NCI-H1436 treated with DMSO at 0.1 percent for 48 hours (cell line): Measurements from ENCODE around the gene SUPT3H.
"Not testable (repeated sequence)": the region's sequence is repeated elsewhere in the genome, so short reads cannot be mapped to it uniquely, and the experiment has no call there.

ENCODE experiments used
- DNase-seq: peaks from one replicate; lab custom pipeline; 2025; lab: John Stamatoyannopoulos, UW

Gene SUPT3H

DNA sequence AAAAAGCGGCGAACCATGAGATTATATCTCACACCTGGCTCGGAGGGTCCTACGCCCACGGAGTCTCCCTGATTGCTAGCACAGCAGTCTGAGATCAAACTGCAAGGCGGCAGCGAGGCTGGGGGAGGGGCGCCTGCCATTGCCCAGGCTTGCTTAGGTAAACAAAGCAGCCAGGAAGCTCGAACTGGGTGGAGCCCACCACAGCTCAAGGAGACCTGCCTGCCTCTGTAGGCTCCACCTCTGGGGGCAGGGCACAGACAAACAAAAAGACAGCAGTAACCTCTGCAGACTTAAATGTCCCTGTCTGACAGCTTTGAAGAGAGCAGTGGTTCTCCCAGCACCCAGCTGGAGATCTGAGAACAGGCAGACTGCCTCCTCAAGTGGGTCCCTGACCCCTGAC, 201.4 kb downstream of the SUPT3H start:
- DNase-seq: not testable (repeated sequence)

- no peak for DNase-seq
Measured at GRCh38 chr6:45175272-45175671, 202.5 kb downstream of the SUPT3H start.

DNA sequence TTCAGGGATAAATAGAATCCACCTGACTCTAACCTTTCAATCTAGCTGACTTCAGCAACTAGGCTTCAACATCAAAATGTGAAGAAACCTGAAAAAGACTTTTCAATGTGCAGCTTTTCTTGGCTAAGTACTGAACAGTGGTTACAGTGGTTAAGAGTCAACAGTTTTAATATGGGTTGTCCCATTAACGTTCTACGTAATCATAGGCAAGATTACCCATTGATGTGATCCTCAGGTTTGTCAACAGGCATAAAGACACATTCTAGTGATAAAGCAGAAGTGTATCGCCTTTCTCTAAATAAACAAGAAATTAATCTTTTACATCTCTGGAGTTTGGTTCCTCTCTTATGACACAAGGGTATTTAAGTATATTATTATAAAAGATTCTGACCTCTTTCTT, 203.7 kb downstream of the SUPT3H start:
- DNase-seq: no peak

DNA sequence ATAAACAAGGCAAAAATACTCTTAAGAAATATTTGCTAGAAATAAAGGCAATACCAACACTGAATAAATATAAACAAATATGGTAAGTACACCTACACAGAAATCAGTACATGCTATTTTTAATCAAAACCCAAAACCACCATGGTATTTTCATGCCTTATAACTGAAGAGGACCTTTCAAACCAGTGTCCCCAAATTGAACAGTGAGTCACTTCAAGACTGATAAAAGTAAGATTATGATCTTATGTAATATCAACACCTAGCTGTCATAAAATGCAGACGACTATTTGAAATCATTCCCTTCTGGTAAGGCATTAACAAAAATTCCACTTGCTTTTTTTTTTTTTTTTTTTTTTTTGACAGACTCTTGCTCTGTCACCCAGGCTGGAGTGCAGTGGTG, 206.4 kb downstream of the SUPT3H start:
- no peak for DNase-seq

- no peak for DNase-seq
Measured at GRCh38 chr6:45170309-45170708, 207.4 kb downstream of the SUPT3H start.

GRCh38 chr6:45169815-45170214, 207.9 kb downstream of the SUPT3H start:
- no peak for DNase-seq

GRCh38 chr6:45163952-45164766, 213.6 kb downstream of the SUPT3H start:
- no peak for DNase-seq

DNA sequence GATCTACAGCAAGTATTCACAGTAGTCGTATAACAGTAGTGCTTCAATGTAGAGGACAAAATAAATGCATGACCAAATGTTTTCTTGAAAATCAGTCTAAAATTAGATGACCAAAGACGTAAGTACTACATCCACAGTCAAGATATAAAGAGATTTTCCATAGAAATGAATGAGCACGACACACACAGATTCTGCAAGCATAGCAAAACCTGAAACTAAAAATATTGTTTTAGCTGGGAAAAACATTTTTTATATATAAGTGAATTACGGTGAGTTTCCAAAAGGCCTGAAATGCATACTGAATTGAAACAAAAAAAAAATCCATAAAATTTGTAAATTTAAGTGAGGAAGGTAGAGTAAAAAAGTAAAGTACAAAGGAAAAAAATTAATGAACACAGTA, 217.4 kb downstream of the SUPT3H start:
- no peak for DNase-seq

DNA sequence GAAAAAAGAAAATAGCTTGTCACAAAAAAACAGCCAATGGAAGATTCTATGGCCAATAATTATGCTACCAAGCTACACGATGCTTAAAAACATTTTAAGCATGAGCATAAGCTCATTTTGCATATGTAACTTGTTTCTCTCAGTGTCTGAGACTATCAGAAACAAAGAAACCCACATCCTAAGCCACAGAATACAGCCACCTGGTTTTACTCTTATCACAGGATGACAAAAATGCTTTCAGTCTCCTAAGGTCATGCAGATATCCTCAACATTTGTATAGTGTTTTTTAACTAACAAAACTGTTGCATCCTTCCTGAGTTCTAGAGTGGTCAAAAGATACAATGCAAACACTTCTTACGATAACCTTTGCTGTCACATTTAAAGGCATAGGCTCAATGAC, 221.7 kb downstream of the SUPT3H start:
- no peak for DNase-seq

DNA sequence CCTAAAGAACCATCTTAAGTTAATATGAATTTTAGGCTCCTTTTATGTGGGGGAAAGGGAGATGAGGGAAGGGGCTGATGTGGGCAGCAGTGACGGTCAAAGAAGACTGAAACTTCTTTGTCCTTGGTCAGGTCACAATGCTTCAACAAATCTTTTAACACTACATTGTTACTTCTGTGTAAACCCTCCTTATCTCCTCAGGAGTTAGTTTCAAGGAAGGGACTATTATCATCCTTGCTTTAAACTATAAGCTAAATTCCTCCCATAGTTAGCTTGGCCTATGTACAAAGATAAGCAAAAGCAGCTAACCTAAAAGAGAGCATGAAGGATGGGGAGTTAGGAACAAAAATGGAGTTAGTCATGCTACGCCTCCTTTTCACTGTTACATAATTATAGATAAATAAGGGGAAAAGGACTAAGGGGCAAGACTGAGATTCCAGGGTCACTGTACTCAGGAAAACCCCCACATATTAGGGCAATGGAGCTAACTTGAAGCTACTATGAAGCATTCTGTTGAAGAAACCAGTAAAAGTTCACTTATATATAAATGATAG, 222.3 kb downstream of the SUPT3H start:
- no peak for DNase-seq

DNA sequence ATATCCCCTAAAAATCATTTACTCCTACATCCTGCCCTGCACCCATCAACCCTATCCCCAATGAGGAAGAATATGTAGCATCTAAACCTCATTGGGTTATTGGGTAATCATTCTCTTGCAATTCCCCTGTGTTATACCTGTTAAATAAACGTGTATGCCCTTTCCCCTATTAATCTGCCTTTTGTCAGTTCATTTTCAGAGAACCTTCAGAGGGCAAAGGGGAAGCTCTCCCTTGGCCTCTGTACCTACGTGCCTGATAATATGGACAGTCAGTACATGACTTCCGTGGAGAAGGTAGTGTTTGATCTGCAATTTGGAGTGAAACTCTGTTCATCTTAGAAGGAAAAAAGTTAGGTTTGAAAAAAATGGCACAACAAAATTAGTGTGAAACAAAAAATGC, 223.1 kb downstream of the SUPT3H start:
- DNase-seq: no peak

GRCh38 chr6:45148711-45149341, 228.9 kb downstream of the SUPT3H start:
- DNase-seq: no peak

DNA sequence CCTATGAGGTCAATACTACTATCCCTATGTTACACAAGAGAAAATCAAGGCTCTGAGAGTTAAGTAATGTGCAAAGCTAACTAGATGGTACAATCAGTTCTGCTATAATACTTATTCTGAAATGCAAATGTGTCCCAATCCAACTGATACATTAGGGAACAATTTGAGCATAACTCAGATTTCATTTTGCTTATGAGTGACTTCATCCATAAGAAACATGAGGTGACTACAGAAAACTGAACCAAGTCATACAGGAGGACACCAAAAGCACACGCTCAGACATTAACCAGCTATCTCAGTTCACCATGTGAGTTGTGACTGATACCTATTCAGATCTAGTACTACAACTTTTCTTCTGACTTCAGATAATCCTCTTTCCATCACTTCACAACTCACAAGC, 229.5 kb downstream of the SUPT3H start:
- no peak for DNase-seq

DNA sequence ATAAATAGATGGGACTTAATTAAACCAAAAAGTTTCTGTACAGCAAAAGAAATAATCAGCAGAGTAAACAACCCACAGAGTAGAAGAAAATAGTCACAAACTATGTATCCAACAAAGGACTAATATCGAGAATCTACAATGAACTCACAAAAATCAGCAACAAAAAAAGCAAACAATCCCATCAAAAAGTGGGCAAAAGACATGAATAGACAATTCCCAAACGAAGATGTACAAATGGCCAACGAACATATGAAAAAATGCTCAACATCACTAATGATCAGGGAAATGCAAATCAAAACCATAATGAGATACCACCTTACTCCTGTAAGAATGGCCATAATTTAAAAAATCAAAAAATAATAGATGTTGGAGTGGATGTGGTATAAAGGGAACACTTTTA, 232.1 kb downstream of the SUPT3H start:
- DNase-seq: not testable (repeated sequence)

DNA sequence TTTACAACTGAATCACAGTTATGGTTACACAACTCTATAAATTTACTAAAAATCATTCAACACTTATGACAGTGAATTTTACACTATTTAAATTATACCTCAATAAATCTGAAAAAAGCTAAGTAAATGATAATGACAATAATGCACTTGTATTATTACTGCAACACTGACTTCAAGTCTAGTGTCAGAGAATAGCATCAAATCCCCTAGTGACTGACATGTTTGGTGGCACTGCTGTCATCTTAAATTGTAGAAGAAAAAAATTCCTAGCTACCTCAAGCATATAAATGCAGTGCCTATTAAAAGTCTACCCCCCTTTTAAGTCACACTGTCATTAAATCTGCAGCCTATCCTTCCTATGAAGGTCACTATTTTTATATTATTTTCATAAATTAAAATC, 239.0 kb downstream of the SUPT3H start:
- DNase-seq: no peak

- no peak for DNase-seq
Measured at GRCh38 chr6:45136495-45136894, 241.2 kb downstream of the SUPT3H start.

DNA sequence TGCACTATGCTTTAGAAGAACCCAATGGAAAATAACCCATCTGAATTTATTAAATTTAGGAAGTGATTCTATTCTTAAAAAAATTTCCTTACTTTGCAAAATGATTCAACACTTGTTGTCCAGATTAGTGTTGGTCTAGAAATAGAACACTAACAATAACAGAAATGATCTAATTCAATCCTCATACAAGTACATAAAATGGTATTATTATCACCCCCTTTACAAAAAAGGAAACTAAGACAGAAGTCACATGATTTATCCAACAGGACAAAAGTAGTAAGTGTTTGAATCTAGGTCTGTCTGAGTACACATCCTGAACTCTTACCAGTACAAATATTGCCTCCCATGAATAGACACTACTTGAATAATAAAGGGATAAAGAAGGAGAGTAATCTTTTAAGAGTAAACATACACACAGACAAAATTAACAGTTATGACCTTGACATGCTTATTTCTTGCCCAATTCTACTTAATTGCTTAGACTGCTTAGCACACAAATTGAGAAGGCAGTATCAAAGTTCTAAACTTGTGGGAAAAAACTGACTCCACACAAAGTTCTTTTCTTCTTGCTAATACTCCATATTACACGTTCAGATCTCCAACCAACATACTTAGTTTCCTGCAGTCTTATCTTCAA, 245.0 kb downstream of the SUPT3H start:
- no peak for DNase-seq

GRCh38 chr6:45132059-45132458, 245.7 kb downstream of the SUPT3H start:
- no peak for DNase-seq

DNA sequence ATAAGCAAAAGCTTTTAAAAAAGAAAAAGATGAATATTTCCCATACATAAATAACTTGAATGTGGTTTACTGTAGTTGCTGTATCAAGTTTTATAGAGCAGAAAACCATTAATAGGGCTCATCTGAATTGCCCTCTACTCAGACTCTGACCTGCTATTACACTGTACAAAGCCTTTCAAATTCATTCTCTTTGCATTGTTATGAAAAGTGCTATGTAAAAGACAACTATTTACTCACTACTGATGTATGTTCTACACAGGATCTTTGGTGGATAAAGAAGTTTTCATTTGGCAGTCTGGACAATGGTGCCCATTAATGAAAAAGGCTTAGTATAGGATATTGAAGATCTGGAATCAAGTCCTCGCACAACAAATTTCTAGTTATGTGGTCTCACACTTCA, 248.7 kb downstream of the SUPT3H start:
- DNase-seq: no peak

- DNase-seq: no peak
Measured at GRCh38 chr6:45127185-45127584, 250.5 kb downstream of the SUPT3H start.

DNA sequence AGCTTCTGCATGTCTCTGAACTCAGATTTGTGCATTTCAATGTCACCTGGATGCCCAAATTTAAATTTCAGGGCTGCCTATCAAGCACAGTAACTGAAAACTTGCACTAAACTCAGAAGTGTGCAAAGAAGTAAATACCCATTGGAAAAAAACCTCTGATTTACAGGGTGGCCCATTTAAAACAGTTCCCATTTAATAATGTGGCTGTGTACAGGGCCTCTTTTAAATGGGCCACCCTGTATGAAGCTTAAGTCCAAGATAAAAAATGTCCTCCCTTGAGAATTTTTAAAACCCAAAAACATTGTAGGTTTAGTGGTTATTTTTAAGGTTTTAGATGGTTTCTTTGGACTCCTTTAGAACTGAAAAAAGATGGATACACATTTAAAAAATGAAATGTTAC, 251.7 kb downstream of the SUPT3H start:
- no peak for DNase-seq

- no peak for DNase-seq
Measured at GRCh38 chr6:45123023-45123422, 254.7 kb downstream of the SUPT3H start.

GRCh38 chr6:45118754-45119153, 259.0 kb downstream of the SUPT3H start:
- DNase-seq: no peak
